ENCODE data around the gene SPAG6.

Gene SPAG6

GRCh38 chr10:22460101-22460500 lies 114.8 kb downstream of the SPAG6 start:
- no peak for DNase-seq (ENCODE audit: low spot score)

- DNase-seq (ENCODE audit: low spot score), result no peak
Observed at GRCh38 chr10:22460531-22461403, 115.5 kb downstream of the SPAG6 start.

- DNase-seq (ENCODE audit: low spot score), result no peak
Observed at GRCh38 chr10:22461891-22462290, 116.6 kb downstream of the SPAG6 start.

GRCh38 chr10:22463255-22463654 lies 118.0 kb downstream of the SPAG6 start:
- no peak for DNase-seq (ENCODE audit: low spot score)

GRCh38 chr10:22464966-22465629 lies 119.8 kb downstream of the SPAG6 start:
- no peak for DNase-seq (ENCODE audit: low spot score)

GRCh38 chr10:22466763-22467334 lies 121.6 kb downstream of the SPAG6 start:
- DNase-seq (ENCODE audit: low spot score), result no peak
